K562 (cell line): Measurements from ENCODE around the gene KCNJ14. TPM values are rescaled to one million over a fixed set of nuclear protein-coding genes. Genes with fewer than 3 reads are reported as not detected.
A peak's percentile ranks its signal among the peaks of the same experiment; 100 is the strongest.

ENCODE experiments used
- ATAC-seq: fragments of 200-7000 bp; cut with Tn5 transposase; 3 replicates; pipeline ENCODE4 v1.9.1; 2020; ENCODE audit warnings: moderate library complexity
- BruUV-seq: library from RNA; stranded (reverse); fragments of 400-500 nt; replicated peaks from 2 replicates; lab custom pipeline; 2021; lab: Mats Ljungman, UMichigan
- CTCF ChIA-PET: fragments of 300-600 bp; formaldehyde crosslinking; extraction: SDS; loops from one replicate; lab custom pipeline; 2021; ENCODE audit warnings: low intra/inter-chr PET ratio; lab: Yijun Ruan, JAX
- POLR2A ChIA-PET: fragments of 300-600, 350-650 bp; sonication (Branson Sonifier 250); formaldehyde crosslinking; extraction: SDS; loops from one replicate; lab custom pipeline; 2021; ENCODE audit warnings: antibody characterized with exemption, inconsistent platforms; lab: Yijun Ruan, JAX
- DNase-seq, 4 experiments: peaks; one replicate each; pipeline versions ENCODE4 v3.0.0 to v3.0.0-alpha.2; 2011 to 2018; ENCODE audit warnings: low spot score in 3 of 4, mixed read lengths in 3 of 4; ENCODE audit errors: extremely low read depth in 1 of 4
- FAIRE-seq: peaks from 2 replicates; lab custom pipeline; 2011; peaks lifted over from hg19 to GRCh38; lab: Jason Lieb, UNC
- H2AFZ ChIP-seq: 2 replicates; pipeline ENCODE4 v1.6.0; 2011; ENCODE audit warnings: low read depth, low read length, control low read depth, inconsistent platforms
- H3K27ac ChIP-seq: fragments of 200-600 bp; 3 replicates; pipeline ENCODE4 v1.8.0; 2011; ENCODE audit warnings: low read depth, mild to moderate bottlenecking, control low read depth, inconsistent platforms, low read length, moderate library complexity, mixed read lengths; ENCODE audit errors: extremely low read depth
- H3K27me3 ChIP-seq, 2 experiments: fragments of 300-600 bp in 1 of 2; 2 replicates in 1 of 2; 3 replicates in 1 of 2; pipeline versions ENCODE4 v1.6.0 to v1.8.0; 2011; ENCODE audit warnings: inconsistent platforms in 2 of 2, low read length in 2 of 2, mild to moderate bottlenecking in 1 of 2, mixed read lengths in 1 of 2, moderate library complexity in 1 of 2; ENCODE audit not compliant: control insufficient read depth in 2 of 2, insufficient read depth in 2 of 2
- H3K36me3 ChIP-seq: fragments of 300-600 bp; 3 replicates; pipeline ENCODE4 v1.8.0; 2011; ENCODE audit warnings: mild to moderate bottlenecking, low read length, inconsistent platforms; ENCODE audit not compliant: control insufficient read depth, insufficient read depth
- H3K4me1 ChIP-seq, 2 experiments: fragments of 200-600 bp in 1 of 2; replicated peaks in 1 of 2; 2 replicates in 1 of 2; 3 replicates in 1 of 2; pipeline versions ENCODE4 v1.5.1 to v1.8.0; 2011; ENCODE audit warnings: inconsistent platforms in 2 of 2, low read length in 2 of 2, mild to moderate bottlenecking in 1 of 2, mixed read lengths in 1 of 2, moderate library complexity in 1 of 2; ENCODE audit not compliant: control insufficient read depth in 2 of 2, insufficient read depth in 2 of 2
- H3K4me2 ChIP-seq: 2 replicates; pipeline ENCODE4 v1.6.1; 2011; ENCODE audit warnings: low read length, control low read depth, inconsistent platforms, mixed read lengths; ENCODE audit not compliant: insufficient read depth
- H3K4me3 ChIP-seq: fragments of 200-600 bp; sonication (generic), shearing (Covaris generic); 2 replicates; pipeline ENCODE4 v1.5.1; 2016; ENCODE audit warnings: control low read depth, inconsistent platforms
- H3K79me2 ChIP-seq: fragments of 200-600 bp; 3 replicates; pipeline ENCODE4 v1.8.0; 2011; ENCODE audit warnings: low read length, inconsistent platforms; ENCODE audit not compliant: control insufficient read depth, insufficient read depth
- H3K9ac ChIP-seq, 2 experiments: 2 replicates each; pipeline versions ENCODE4 v1.6.0 to v1.6.1; 2011; ENCODE audit warnings: low read depth in 2 of 2, low read length in 2 of 2, control low read depth in 1 of 2, inconsistent platforms in 1 of 2, mild to moderate bottlenecking in 1 of 2, mixed read lengths in 1 of 2; ENCODE audit not compliant: insufficient read depth in 1 of 2
- H3K9me1 ChIP-seq: one replicate; pipeline ENCODE4 v1.6.0; 2011; ENCODE audit warnings: inconsistent platforms, mild to moderate bottlenecking, low read length, moderate library complexity; ENCODE audit not compliant: control insufficient read depth, insufficient read depth
- H3K9me3 ChIP-seq: replicated peaks from 2 replicates; pipeline ENCODE4 v1.5.1; 2011; ENCODE audit warnings: low read depth, low read length, inconsistent platforms; ENCODE audit not compliant: control insufficient read depth, insufficient read depth
- H4K20me1 ChIP-seq: replicated peaks from 2 replicates; pipeline ENCODE4 v1.6.1; 2011; ENCODE audit warnings: low read length, inconsistent platforms, mixed read lengths; ENCODE audit not compliant: control insufficient read depth, insufficient read depth
- BRF1 ChIP-seq: IDR thresholded peaks from 3 replicates; pipeline ENCODE4 v1.6.1; 2011; ENCODE audit warnings: borderline replicate concordance, mild to moderate bottlenecking; ENCODE audit not compliant: insufficient read length; ENCODE audit errors: extremely low read depth
- NFIC ChIP-seq: fragments of 450-650 bp; IDR thresholded peaks from 2 replicates; pipeline ENCODE4 v1.6.1; 2017; ENCODE audit warnings: mild to moderate bottlenecking, inconsistent platforms
- NR2C1 ChIP-seq, 2 experiments: fragments of 450-650 bp; IDR thresholded peaks; 2 replicates each; pipeline ENCODE4 v1.6.1; 2017; ENCODE audit warnings: mild to moderate bottlenecking in 2 of 2, antibody characterized with exemption in 1 of 2, inconsistent platforms in 1 of 2, missing compliant biosample characterization in 1 of 2, missing genetic modification characterization in 1 of 2
- POLR2A ChIP-seq: fragments of 450-650 bp; conservative IDR thresholded peaks from 2 replicates; pipeline ENCODE4 v1.6.1; 2016
- POLR2G ChIP-seq: fragments of 200-400 bp; formaldehyde crosslinking; IDR thresholded peaks from 2 replicates; pipeline ENCODE4 v1.6.1; 2017; ENCODE audit warnings: low read depth, mild to moderate bottlenecking, antibody characterized with exemption, low read length, moderate library complexity
- RBM22 ChIP-seq: fragments of 200-400 bp; formaldehyde crosslinking; IDR thresholded peaks from 2 replicates; pipeline ENCODE4 v1.6.1; 2018; ENCODE audit warnings: low read length, low read depth; ENCODE audit not compliant: poor library complexity, severe bottlenecking
- TCF7L2 ChIP-seq: fragments of 150-350 bp; IDR thresholded peaks from 2 replicates; pipeline ENCODE4 v1.6.1; 2016; ENCODE audit warnings: low read depth, mild to moderate bottlenecking, low read length, moderate library complexity
- WGBS: fragments of 100-300 bp; shearing (Covaris generic); methylation state at CpG from one replicate; pipeline ENCODE4 v1.1.6; 2016; ENCODE audit warnings: low coverage, mixed read lengths; ENCODE audit not compliant: insufficient coverage; ENCODE audit errors: missing lambda C conversion rate; 5-methylcytosine and 5-hydroxymethylcytosine counted together
- in situ Hi-C: fragments of 300-500 bp; cut with MboI; formaldehyde crosslinking; loops from 4 replicates; pipeline ENCODE4 v1.15.0; 2018; ENCODE audit warnings: inconsistent platforms, mixed read lengths
- intact Hi-C: fragments of 100-400 bp; cut with micrococcal nuclease; formaldehyde crosslinking; loops from 2 replicates; pipeline ENCODE4 v1.14.2; 2022
- polyA plus RNA-seq, 8 experiments: library from polyadenylated mRNA; depleted of rRNA in 4 of 8; stranded (reverse) in 5 of 8; unstranded in 3 of 8; fragments of >200 nt; fragmentation: Nextera tagmentation in 2 of 8; fragmentation: Illumina TruSeq in 1 of 8; extraction: Ambion mirVana in 2 of 8; extraction: Trizol in 1 of 8; gene quantifications; 2 replicates each; pipeline versions ENCODE4 v1.2.1 to v1.2.3, GENCODE V29; 2011 to 2014; ENCODE audit warnings: inconsistent platforms in 1 of 8, missing spikeins in 1 of 8
- total RNA-seq, 7 experiments: library from RNA; depleted of rRNA in 6 of 7; stranded (reverse); fragments of >200 nt in 6 of 7; fragmentation: Illumina TruSeq in 2 of 7; extraction: Trizol in 2 of 7; gene quantifications; 2 replicates each; pipeline versions ENCODE4 v1.2.1 to v1.2.3, GENCODE V29; 2011 to 2021; ENCODE audit warnings: low replicate concordance in 1 of 7
- TF ChIP-seq, protein P1 (sequence below): sonication (generic); formaldehyde crosslinking; IDR thresholded peaks from 2 replicates; pipeline ENCODE4 v1.8.1; 2023; ENCODE audit warnings: mild to moderate bottlenecking, missing genetic modification reagents

KCNJ14 gene
- total and polyA plus RNA-seq, 9 of the 15 experiments (the other 6 are each of a cell fraction or from before 2014, with no cell fraction given) = 0.15 to 1.6 (median 0.49) TPM

- Histone ChIP-seq H3K36me3 (peaks cover 53% of the 10 kb centered on the region), H4K20me1 (no peaks in the 10 kb centered on the region), H3K9me3 (no peaks in the 10 kb centered on the region), H3K9ac (peak overlapping the region; percentile 75 to 98), H3K4me3 (peak overlapping the region; percentile 97; the same call in 1 of the 2 replicates), H2AFZ (peak overlapping the region; percentile 91), H3K27ac (peak overlapping the region; percentile 84), H3K4me1 (peaks cover 12 to 14% of the 10 kb centered on the region in 2 experiments), H3K9me1 (no peaks in the 10 kb centered on the region), H3K27me3 (no peaks in the 10 kb centered on the region), H3K4me2 (peak overlapping the region; percentile 97; the same call in 1 of the 2 replicates), H3K79me2 (peaks cover 32% of the 10 kb centered on the region)
- intact Hi-C loops = no loop called here
- in situ Hi-C loops = no loop called here
- BruUV-seq = no TSS peak
- peak in 1 of 4 experiments; percentile 10 for DNase-seq
- FAIRE-seq = no peak
- no peak for ATAC-seq
- TF ChIP-seq POLR2A (peak; percentile 28; the same call in 1 of the 2 replicates), BRF1 (no peak), TCF7L2 (no peak), NFIC (no peak), POLR2G (peak; percentile 46; the same call in 1 of the 2 replicates), RBM22 (peak; percentile 58), NR2C1 (IDR thresholded peaks at IDR 0.05) (peak; percentile 55; the same call in 1 of the 2 replicates), NR2C1 (tag; IDR thresholded peaks at IDR 0.05) (peak; percentile 44; the same call in 1 of the 2 replicates)
- TF ChIP-seq, protein P1, sequence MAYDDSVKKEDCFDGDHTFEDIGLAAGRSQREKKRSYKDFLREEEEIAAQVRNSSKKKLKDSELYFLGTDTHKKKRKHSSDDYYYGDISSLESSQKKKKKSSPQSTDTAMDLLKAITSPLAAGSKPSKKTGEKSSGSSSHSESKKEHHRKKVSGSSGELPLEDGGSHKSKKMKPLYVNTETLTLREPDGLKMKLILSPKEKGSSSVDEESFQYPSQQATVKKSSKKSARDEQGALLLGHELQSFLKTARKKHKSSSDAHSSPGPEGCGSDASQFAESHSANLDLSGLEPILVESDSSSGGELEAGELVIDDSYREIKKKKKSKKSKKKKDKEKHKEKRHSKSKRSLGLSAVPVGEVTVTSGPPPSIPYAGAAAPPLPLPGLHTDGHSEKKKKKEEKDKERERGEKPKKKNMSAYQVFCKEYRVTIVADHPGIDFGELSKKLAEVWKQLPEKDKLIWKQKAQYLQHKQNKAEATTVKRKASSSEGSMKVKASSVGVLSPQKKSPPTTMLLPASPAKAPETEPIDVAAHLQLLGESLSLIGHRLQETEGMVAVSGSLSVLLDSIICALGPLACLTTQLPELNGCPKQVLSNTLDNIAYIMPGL (CRISPR knock-in tag) = no peak
- ChIA-PET CTCF (interaction anchor here (0.8 to 1.0 kb wide), 2 partner anchors 54 to 164 kb away, joined by 3 read pairs; no protein-coding TSS in a partner anchor), POLR2A (interaction anchor here (1.7 kb wide), 1 partner anchor 18 kb away, joined by 3 read pairs; no protein-coding TSS in a partner anchor)
- WGBS = 83% methylated on average over 30 of the region's 38 CpGs
These were observed 11.0 kb upstream of the KCNJ14 start for GRCh38 chr19:48444129-48444935.
